ENCODE measurements around the gene LRG1.

The LRG1 gene

DNA sequence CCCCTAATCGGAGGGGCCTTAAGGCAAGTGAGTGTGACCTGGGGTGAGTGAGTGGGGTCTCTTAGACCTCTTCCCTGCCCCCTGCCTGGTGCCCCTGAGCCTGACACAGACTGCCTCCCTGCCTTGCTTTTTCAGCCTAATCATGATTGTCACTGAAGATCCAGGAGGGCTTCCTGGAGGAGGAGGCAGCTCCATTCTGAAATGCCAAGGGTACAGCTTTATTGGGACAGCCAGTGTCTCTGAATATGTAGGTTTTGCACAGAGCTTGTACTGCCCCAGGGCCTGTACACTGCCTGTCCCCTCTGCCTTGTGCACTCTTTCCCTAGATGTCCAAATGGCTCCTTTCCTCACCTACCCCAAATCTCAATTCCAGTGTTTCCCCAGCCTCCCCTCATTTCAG, 45.7 kb upstream of the LRG1 start:
- H3K4me3 ChIP-seq (replicated peaks; ENCODE audit: low read depth, low read length) = no peak overlapping the region
- peaks cover 1% of the 10 kb centered on the region; the same call in 1 of the 2 replicates for H3K27me3 ChIP-seq (replicated peaks; ENCODE audit: control insufficient read depth, insufficient read depth, low read length)
- no peak for DNase-seq (ENCODE audit: extremely low read depth, insufficient read length)
- H3K36me3 ChIP-seq (ENCODE audit: control insufficient read depth, insufficient read depth, low read length) = no peaks in the 10 kb centered on the region
- TF ChIP-seq CTCF (IDR thresholded peaks at IDR 0.05; ENCODE audit: insufficient read depth, low read length, poor library complexity, severe bottlenecking) = no peak

- Histone ChIP-seq H3K4me3 (replicated peaks; ENCODE audit: low read depth, low read length) (no peak overlapping the region), H3K36me3 (ENCODE audit: control insufficient read depth, insufficient read depth, low read length) (no peaks in the 10 kb centered on the region), H3K27me3 (replicated peaks; ENCODE audit: control insufficient read depth, insufficient read depth, low read length) (peaks cover 1% of the 10 kb centered on the region; the same call in 1 of the 2 replicates)
- TF ChIP-seq CTCF (IDR thresholded peaks at IDR 0.05; ENCODE audit: insufficient read depth, low read length, poor library complexity, severe bottlenecking) = no peak
- DNase-seq (ENCODE audit: extremely low read depth, insufficient read length) = no peak
Observed at GRCh38 chr19:4584670-4585460, 45.0 kb upstream of the LRG1 start.

- TF ChIP-seq CTCF (IDR thresholded peaks at IDR 0.05; ENCODE audit: insufficient read depth, low read length, poor library complexity, severe bottlenecking) = no peak
- H3K4me3 ChIP-seq (replicated peaks; ENCODE audit: low read depth, low read length) = 0 out of 2 replicates have a peak overlapping the region, but pooled peaks have one; percentile 17
- peaks cover 1% of the 10 kb centered on the region for H3K27me3 ChIP-seq (replicated peaks; ENCODE audit: control insufficient read depth, insufficient read depth, low read length)
- H3K36me3 ChIP-seq (ENCODE audit: control insufficient read depth, insufficient read depth, low read length) = no peaks in the 10 kb centered on the region
- DNase-seq (ENCODE audit: extremely low read depth, insufficient read length) = peak; percentile 74
Observed at GRCh38 chr19:4583961-4584669, 44.3 kb upstream of the LRG1 start.

GRCh38 chr19:4582980-4583842, 43.4 kb upstream of the LRG1 start:
- Histone ChIP-seq H3K4me3 (replicated peaks; ENCODE audit: low read depth, low read length) (no peak overlapping the region), H3K27me3 (replicated peaks; ENCODE audit: control insufficient read depth, insufficient read depth, low read length) (peaks cover 1% of the 10 kb centered on the region), H3K36me3 (ENCODE audit: control insufficient read depth, insufficient read depth, low read length) (no peaks in the 10 kb centered on the region)
- DNase-seq (ENCODE audit: extremely low read depth, insufficient read length) = no peak
- no peak for TF ChIP-seq CTCF (IDR thresholded peaks at IDR 0.05; ENCODE audit: insufficient read depth, low read length, poor library complexity, severe bottlenecking)

DNA sequence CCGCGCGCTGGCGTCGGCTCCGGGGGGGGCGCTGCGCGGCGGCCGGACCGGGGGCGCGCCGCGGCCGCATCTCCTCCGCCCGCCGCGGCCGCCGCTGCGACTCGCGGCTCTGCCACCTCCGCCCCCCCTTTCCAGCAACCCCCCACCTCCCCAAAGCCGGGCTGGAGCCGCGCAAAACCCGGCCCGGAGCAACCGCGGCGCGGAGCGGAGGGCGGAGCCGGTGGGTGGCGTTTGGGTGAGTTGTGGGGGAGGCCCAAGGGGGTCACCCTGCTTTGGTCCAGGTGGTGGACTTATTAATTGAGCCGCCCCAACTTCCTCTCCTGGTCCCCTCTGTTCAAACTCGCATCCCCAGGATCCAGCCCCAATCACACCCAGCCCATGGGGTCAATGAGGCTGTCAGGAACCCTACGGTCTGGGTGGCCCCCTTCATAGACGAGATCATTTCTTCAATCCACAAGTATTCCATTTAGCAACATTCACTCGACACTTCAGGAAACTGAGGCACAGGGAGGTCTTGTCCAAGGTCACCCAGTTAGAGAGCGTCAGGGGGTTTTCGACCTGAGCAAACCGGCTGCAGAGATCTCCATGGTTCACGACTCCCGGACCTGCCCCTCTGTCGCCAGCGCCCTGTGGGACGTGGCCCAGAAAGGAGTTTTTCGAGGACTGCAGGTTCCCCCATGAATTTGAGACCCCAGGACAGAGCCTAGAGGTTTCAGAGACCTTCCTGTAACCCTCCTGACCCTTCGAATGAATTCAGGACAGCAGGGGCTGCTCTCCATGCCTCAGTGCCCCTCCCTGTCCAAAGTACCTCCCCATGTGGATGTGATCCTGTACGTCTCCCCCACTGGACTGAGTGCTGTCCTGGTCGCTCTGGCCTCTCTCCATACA, 42.1 kb upstream of the LRG1 start:
- H3K36me3 ChIP-seq (ENCODE audit: control insufficient read depth, insufficient read depth, low read length) = no peaks in the 10 kb centered on the region
- H3K4me3 ChIP-seq (replicated peaks; ENCODE audit: low read depth, low read length) = no peak overlapping the region
- DNase-seq (ENCODE audit: extremely low read depth, insufficient read length) = peak; percentile 62
- no peak for TF ChIP-seq CTCF (IDR thresholded peaks at IDR 0.05; ENCODE audit: insufficient read depth, low read length, poor library complexity, severe bottlenecking)
- peaks cover 1% of the 10 kb centered on the region for H3K27me3 ChIP-seq (replicated peaks; ENCODE audit: control insufficient read depth, insufficient read depth, low read length)

Measured in GM06990 (cell line).